HL-60 (cell line): ENCODE results near the gene PPM1H.

Experiments used
- DNase-seq, 2 experiments: peaks; one replicate each; pipeline ENCODE4 v3.0.0-alpha.2; 2010 to 2020; ENCODE audit warnings: low read depth in 1 of 2, low spot score in 1 of 2
- H3K27ac ChIP-seq: fragments of 250-450 bp; sonication (Bioruptor Pico); replicated peaks from 2 replicates; pipeline ENCODE4 v1.5.1; 2020; ENCODE audit warnings: mild to moderate bottlenecking, moderate library complexity
- H3K27me3 ChIP-seq: fragments of 250-450 bp; sonication (Bioruptor Pico); 2 replicates; pipeline ENCODE4 v1.5.1; 2021; ENCODE audit warnings: mild to moderate bottlenecking, moderate library complexity; ENCODE audit not compliant: insufficient read depth, poor library complexity, severe bottlenecking
- H3K4me3 ChIP-seq: replicated peaks from 2 replicates; pipeline ENCODE4 v1.5.1; 2011; ENCODE audit warnings: mild to moderate bottlenecking, control low read depth, low read length; ENCODE audit not compliant: insufficient read depth
- GABPA ChIP-seq: IDR thresholded peaks from 2 replicates; pipeline ENCODE4 v1.6.1; 2012; ENCODE audit warnings: low read depth
- POLR2AphosphoS5 ChIP-seq: IDR thresholded peaks from 2 replicates; pipeline ENCODE4 v1.6.1; 2012; ENCODE audit warnings: low read depth
- SPI1 ChIP-seq: IDR thresholded peaks from 2 replicates; pipeline ENCODE4 v1.6.1; 2012; ENCODE audit warnings: low read depth, mild to moderate bottlenecking, borderline replicate concordance
- TF ChIP-seq, protein P1 (sequence below): IDR thresholded peaks from 2 replicates; pipeline ENCODE4 v1.6.1; 2012; ENCODE audit warnings: low read depth; ENCODE audit not compliant: insufficient replicate concordance
- TF ChIP-seq, protein P2 (sequence below): IDR thresholded peaks from one replicate; pipeline ENCODE4 v1.5.1; 2011; ENCODE audit warnings: low read length, control low read depth, inconsistent platforms; ENCODE audit not compliant: insufficient read depth

PPM1H gene

DNA sequence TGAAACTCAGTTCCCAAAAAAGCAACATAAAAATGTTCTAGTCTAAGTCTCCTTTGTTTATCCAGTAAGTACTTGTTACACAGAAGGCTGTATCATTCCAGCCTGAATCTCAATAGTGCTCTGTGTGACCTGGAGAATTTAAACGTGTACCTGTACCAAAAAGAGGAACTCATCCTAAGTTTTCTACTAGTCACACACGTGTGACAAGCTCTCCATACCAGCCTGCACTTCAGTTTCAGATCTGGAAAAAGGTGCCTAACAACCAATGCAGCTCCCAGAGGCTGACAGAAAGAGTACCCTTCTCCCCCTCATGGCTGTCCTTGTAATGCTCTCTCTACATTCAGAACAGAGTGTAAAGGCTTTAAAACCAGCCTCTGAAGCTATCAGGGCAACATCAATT lies 27.4 kb downstream of the PPM1H start:
- H3K4me3 ChIP-seq, result no peak overlapping the region
- H3K27ac ChIP-seq, result no peak overlapping the region
- H3K27me3 ChIP-seq, result no peaks in the 10 kb centered on the region
- no peak for DNase-seq
- TF ChIP-seq, protein P1, sequence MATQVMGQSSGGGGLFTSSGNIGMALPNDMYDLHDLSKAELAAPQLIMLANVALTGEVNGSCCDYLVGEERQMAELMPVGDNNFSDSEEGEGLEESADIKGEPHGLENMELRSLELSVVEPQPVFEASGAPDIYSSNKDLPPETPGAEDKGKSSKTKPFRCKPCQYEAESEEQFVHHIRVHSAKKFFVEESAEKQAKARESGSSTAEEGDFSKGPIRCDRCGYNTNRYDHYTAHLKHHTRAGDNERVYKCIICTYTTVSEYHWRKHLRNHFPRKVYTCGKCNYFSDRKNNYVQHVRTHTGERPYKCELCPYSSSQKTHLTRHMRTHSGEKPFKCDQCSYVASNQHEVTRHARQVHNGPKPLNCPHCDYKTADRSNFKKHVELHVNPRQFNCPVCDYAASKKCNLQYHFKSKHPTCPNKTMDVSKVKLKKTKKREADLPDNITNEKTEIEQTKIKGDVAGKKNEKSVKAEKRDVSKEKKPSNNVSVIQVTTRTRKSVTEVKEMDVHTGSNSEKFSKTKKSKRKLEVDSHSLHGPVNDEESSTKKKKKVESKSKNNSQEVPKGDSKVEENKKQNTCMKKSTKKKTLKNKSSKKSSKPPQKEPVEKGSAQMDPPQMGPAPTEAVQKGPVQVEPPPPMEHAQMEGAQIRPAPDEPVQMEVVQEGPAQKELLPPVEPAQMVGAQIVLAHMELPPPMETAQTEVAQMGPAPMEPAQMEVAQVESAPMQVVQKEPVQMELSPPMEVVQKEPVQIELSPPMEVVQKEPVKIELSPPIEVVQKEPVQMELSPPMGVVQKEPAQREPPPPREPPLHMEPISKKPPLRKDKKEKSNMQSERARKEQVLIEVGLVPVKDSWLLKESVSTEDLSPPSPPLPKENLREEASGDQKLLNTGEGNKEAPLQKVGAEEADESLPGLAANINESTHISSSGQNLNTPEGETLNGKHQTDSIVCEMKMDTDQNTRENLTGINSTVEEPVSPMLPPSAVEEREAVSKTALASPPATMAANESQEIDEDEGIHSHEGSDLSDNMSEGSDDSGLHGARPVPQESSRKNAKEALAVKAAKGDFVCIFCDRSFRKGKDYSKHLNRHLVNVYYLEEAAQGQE, result no peak
- TF ChIP-seq POLR2AphosphoS5 (no peak), GABPA (no peak), SPI1 (peak; percentile 53)
- TF ChIP-seq, protein P2, sequence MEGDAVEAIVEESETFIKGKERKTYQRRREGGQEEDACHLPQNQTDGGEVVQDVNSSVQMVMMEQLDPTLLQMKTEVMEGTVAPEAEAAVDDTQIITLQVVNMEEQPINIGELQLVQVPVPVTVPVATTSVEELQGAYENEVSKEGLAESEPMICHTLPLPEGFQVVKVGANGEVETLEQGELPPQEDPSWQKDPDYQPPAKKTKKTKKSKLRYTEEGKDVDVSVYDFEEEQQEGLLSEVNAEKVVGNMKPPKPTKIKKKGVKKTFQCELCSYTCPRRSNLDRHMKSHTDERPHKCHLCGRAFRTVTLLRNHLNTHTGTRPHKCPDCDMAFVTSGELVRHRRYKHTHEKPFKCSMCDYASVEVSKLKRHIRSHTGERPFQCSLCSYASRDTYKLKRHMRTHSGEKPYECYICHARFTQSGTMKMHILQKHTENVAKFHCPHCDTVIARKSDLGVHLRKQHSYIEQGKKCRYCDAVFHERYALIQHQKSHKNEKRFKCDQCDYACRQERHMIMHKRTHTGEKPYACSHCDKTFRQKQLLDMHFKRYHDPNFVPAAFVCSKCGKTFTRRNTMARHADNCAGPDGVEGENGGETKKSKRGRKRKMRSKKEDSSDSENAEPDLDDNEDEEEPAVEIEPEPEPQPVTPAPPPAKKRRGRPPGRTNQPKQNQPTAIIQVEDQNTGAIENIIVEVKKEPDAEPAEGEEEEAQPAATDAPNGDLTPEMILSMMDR, result no peak

DNA sequence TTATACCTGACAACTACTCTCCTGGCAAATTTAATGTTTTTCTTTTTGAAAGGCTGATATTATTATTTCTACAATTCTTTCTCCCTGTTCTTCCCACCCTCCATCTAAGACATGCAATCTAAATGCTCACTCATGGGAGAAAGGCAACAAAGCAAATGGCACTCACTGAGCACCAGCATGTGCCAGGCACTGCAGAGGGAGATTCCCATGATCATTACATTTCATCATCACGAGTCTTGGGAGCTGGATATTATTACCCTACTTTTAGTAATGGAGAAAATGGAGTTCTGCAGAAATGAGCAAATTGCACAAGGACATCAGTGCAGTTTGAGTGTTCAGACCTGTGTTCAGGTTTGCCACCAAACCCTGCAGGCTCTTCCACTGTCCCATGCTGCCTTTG lies 27.9 kb downstream of the PPM1H start:
- no peak overlapping the region for H3K4me3 ChIP-seq
- DNase-seq, result no peak
- no peak overlapping the region for H3K27ac ChIP-seq
- TF ChIP-seq POLR2AphosphoS5 (no peak), SPI1 (no peak)
- TF ChIP-seq, protein P2, result no peak
- H3K27me3 ChIP-seq, result no peaks in the 10 kb centered on the region

DNA sequence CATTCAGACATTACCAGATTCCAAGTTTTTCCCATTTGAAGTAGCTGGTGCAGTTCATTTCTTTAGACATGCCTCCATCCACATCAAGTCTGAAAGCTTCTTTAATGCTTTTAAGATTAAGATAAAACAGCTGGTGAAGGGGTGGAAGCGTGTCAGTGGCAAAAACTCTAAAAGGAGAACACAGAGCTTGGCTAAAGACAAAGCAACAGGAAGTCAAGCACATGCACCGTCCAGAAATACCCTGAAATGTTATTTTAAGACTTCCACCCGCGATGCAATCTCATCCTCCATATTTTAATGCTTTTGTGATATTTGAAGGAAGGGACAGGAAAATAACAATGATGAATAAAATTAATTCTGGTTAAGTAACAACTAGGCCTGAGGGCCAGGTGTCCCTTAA lies 31.8 kb downstream of the PPM1H start:
- Histone ChIP-seq H3K27ac (peak overlapping the region; percentile 2; the same call in 1 of the 2 replicates), H3K4me3 (no peak overlapping the region), H3K27me3 (no peaks in the 10 kb centered on the region)
- DNase-seq, result peak in 1 of 2 experiments; percentile 15
- no peak for TF ChIP-seq GABPA
- peak; percentile 43; the same call in 1 of the 2 replicates for TF ChIP-seq SPI1

DNA sequence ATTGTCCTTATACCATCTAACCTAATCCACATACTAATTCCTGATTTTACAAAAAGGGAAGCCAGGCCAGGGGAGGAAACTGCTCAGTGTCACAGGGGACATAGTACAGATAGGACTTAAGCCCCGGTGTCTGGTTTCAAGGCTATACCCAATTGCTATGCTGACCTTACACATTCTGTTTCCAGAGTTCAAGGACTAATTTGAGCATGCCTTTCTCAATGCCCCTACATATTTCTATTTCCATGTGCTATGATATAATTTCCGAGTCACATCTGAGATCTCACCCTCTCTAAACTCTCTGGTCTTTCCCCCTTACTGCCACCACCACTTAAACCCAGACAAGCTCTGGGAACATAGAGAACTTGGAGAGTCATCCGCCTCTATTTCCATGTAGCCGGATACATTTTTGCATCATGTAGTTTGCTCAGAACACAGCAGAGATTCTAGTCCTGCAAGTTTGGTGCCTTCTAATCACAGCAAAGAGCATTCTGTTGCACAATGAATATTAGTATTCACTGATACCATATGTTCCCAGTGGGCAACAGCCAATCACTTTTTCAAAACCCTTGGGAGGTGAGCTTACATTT lies 34.2 kb downstream of the PPM1H start:
- Histone ChIP-seq H3K27me3 (no peaks in the 10 kb centered on the region), H3K4me3 (no peak overlapping the region), H3K27ac (no peak overlapping the region)
- TF ChIP-seq, protein P1, result no peak
- TF ChIP-seq SPI1 (peak; percentile 33; the same call in 1 of the 2 replicates), POLR2AphosphoS5 (no peak), GABPA (no peak)
- TF ChIP-seq, protein P2, result no peak
- DNase-seq, result no peak
